K562 (cell line): ENCODE measurements around the gene TPD52L1. TPM values are rescaled to one million over a fixed set of nuclear protein-coding genes. Genes with fewer than 3 reads are reported as not detected.

ENCODE experiments used
- BDP1 ChIP-seq: IDR thresholded peaks from 3 replicates; pipeline ENCODE4 v1.6.1; 2011; ENCODE audit not compliant: insufficient read length, insufficient read depth
- BRCA1 ChIP-seq, 2 experiments: fragments of 450-650 bp in 1 of 2; sonication (generic) in 1 of 2; formaldehyde crosslinking in 1 of 2; IDR thresholded peaks; 2 replicates each; pipeline versions ENCODE4 v1.5.0 to v1.6.1; 2017 to 2020; ENCODE audit warnings: mild to moderate bottlenecking in 1 of 2, missing genetic modification reagents in 1 of 2
- BRD9 ChIP-seq: fragments of 450-650 bp; IDR thresholded peaks from 2 replicates; pipeline ENCODE4 v1.6.1; 2018; ENCODE audit warnings: low read depth; ENCODE audit not compliant: partially characterized antibody
- CHCHD3 ChIP-seq: fragments of 250-450 bp; sonication (Bioruptor Pico); IDR thresholded peaks from 2 replicates; pipeline ENCODE4 v2.1.2; 2022; ENCODE audit warnings: mild to moderate bottlenecking
- ETS2 ChIP-seq: IDR thresholded peaks from 2 replicates; pipeline ENCODE4 v1.6.1; 2016; ENCODE audit warnings: borderline replicate concordance, missing genetic modification characterization, mild to moderate bottlenecking, moderate library complexity, missing compliant biosample characterization; ENCODE audit not compliant: poor library complexity, severe bottlenecking
- FOSL1 ChIP-seq: fragments of 200-800 bp; sonication (Bioruptor generic); conservative IDR thresholded peaks from 2 replicates; pipeline ENCODE4 v1.6.1; 2016; ENCODE audit warnings: missing genetic modification characterization, missing compliant biosample characterization
- HMGN3 ChIP-seq: IDR thresholded peaks from 2 replicates; pipeline ENCODE4 v1.6.1; 2011; ENCODE audit warnings: borderline replicate concordance, low read depth, mild to moderate bottlenecking, mixed read lengths, low read length; ENCODE audit not compliant: insufficient read length; ENCODE audit errors: extremely low read depth
- MBD1 ChIP-seq: fragments of 250-450 bp; sonication (Bioruptor Pico); IDR thresholded peaks from 2 replicates; pipeline ENCODE4 v1.8.0; 2022; ENCODE audit warnings: inconsistent platforms
- NCOR1 ChIP-seq: fragments of 450-650 bp; IDR thresholded peaks from 2 replicates; pipeline ENCODE4 v1.6.1; 2016; ENCODE audit warnings: mild to moderate bottlenecking, moderate library complexity
- NFATC3 ChIP-seq: fragments of 450-650 bp; IDR thresholded peaks from 2 replicates; pipeline ENCODE4 v1.6.1; 2017; ENCODE audit warnings: mild to moderate bottlenecking
- RBFOX2 ChIP-seq: fragments of 200-400 bp; formaldehyde crosslinking; IDR thresholded peaks from 2 replicates; pipeline ENCODE4 v1.6.1; 2017; ENCODE audit warnings: low read depth, mild to moderate bottlenecking, low read length, moderate library complexity
- SMARCA5 ChIP-seq: fragments of 450-650 bp; IDR thresholded peaks from 2 replicates; pipeline ENCODE4 v1.6.1; 2016
- SP1 ChIP-seq: sonication (generic); formaldehyde crosslinking; IDR thresholded peaks from 2 replicates; pipeline ENCODE4 v1.8.1; 2022; ENCODE audit warnings: mild to moderate bottlenecking, missing genetic modification reagents
- SRSF7 ChIP-seq: fragments of 200-400 bp; formaldehyde crosslinking; optimal IDR thresholded peaks from 2 replicates; pipeline ENCODE3; 2017; ENCODE audit warnings: mild to moderate bottlenecking, low read depth, low read length
- ZBTB26 ChIP-seq: fragments of 450-650 bp; formaldehyde crosslinking; IDR thresholded peaks from 2 replicates; pipeline ENCODE4 v1.4.0; 2022; ENCODE audit warnings: missing genetic modification characterization
- ZBTB9 ChIP-seq: fragments of 450-650 bp; formaldehyde crosslinking; IDR thresholded peaks from 2 replicates; pipeline ENCODE4 v1.4.0; 2020; ENCODE audit warnings: mild to moderate bottlenecking, moderate library complexity
- ZNF512 ChIP-seq: IDR thresholded peaks from 2 replicates; pipeline ENCODE4 v1.6.1; 2016; ENCODE audit warnings: missing genetic modification characterization, missing compliant biosample characterization
- ZNF639 ChIP-seq, 2 experiments: fragments of 200-800 bp in 1 of 2; sonication (Bioruptor generic) in 1 of 2; sonication (generic) in 1 of 2; formaldehyde crosslinking in 1 of 2; IDR thresholded peaks in 1 of 2; conservative IDR thresholded peaks in 1 of 2; 2 replicates each; pipeline versions ENCODE4 v1.5.0 to v1.6.1; 2016 to 2020; ENCODE audit warnings: missing compliant biosample characterization in 1 of 2, missing genetic modification characterization in 1 of 2, missing genetic modification reagents in 1 of 2
- polyA plus RNA-seq, 8 experiments: library from polyadenylated mRNA; depleted of rRNA in 4 of 8; stranded (reverse) in 5 of 8; unstranded in 3 of 8; fragments of >200 nt; fragmentation: Nextera tagmentation in 2 of 8; fragmentation: Illumina TruSeq in 1 of 8; extraction: Ambion mirVana in 2 of 8; extraction: Trizol in 1 of 8; gene quantifications; 2 replicates each; pipeline versions ENCODE4 v1.2.1 to v1.2.3, GENCODE V29; 2011 to 2014; ENCODE audit warnings: inconsistent platforms in 1 of 8, missing spikeins in 1 of 8
- total RNA-seq, 7 experiments: library from RNA; depleted of rRNA in 6 of 7; stranded (reverse); fragments of >200 nt in 6 of 7; fragmentation: Illumina TruSeq in 2 of 7; extraction: Trizol in 2 of 7; gene quantifications; 2 replicates each; pipeline versions ENCODE4 v1.2.1 to v1.2.3, GENCODE V29; 2011 to 2021; ENCODE audit warnings: low replicate concordance in 1 of 7

TPD52L1 gene
- total and polyA plus RNA-seq, 9 of the 15 experiments (the other 6 are each of a cell fraction or from before 2014, with no cell fraction given) = 12.9 to 149 (median 75.7) TPM

- TF ChIP-seq NFATC3 = no peak
- TF ChIP-seq MBD1 (CRISPR knock-in tag) = no peak
- TF ChIP-seq ETS2 (tag) = no peak
- no peak for TF ChIP-seq BDP1
- TF ChIP-seq BRD9 = no peak
- TF ChIP-seq SP1 (CRISPR knock-in tag) = peak; percentile 4; the same call in 1 of the 2 replicates
- TF ChIP-seq HMGN3 = no peak
- no peak for TF ChIP-seq ZNF639 (CRISPR knock-in tag; conservative IDR thresholded peaks at IDR 0.05 in 1 of 2, IDR thresholded peaks at IDR 0.05 in 1 of 2)
- 0 out of 2 replicates have a peak, but pooled peaks have one; percentile 9 for TF ChIP-seq NCOR1
- TF ChIP-seq ZNF512 (tag) = 0 out of 2 replicates have a peak, but pooled peaks have one; percentile 22
- peak; percentile 74; the same call in 1 of the 2 replicates for TF ChIP-seq ZBTB9 (CRISPR knock-in tag)
- no peak for TF ChIP-seq BRCA1 (IDR thresholded peaks at IDR 0.05)
- TF ChIP-seq BRCA1 (CRISPR knock-in tag; IDR thresholded peaks at IDR 0.05) = no peak
- no peak for TF ChIP-seq RBFOX2
- TF ChIP-seq ZBTB26 (CRISPR knock-in tag) = 0 out of 2 replicates have a peak, but pooled peaks have one; percentile 32
- TF ChIP-seq FOSL1 (tag) = 0 out of 2 replicates have a peak, but pooled peaks have one; percentile 5
- 0 out of 2 replicates have a peak, but pooled peaks have one; percentile 43 for TF ChIP-seq SMARCA5
- no peak for TF ChIP-seq CHCHD3
- no peak for TF ChIP-seq SRSF7
These were observed 154.5 kb downstream of the TPD52L1 start (continued) for GRCh38 chr6:125307964-125308615.
